ENCODE measurements around the gene TMEM231. TPM values are rescaled to one million over a fixed set of nuclear protein-coding genes. Genes with fewer than 3 reads are reported as not detected.

The TMEM231 gene
- total RNA-seq, 1 donor = 17.0 TPM

GRCh38 chr16:75573955-75574354, 17.9 kb upstream of the TMEM231 start:
- H3K4me3 ChIP-seq (ENCODE audit: insufficient read depth, low read length) = no peak overlapping the region
- H3K36me3 ChIP-seq (ENCODE audit: insufficient read depth, low read length) = peaks cover 85% of the 10 kb centered on the region
- peaks cover 19% of the 10 kb centered on the region for H4K20me1 ChIP-seq (ENCODE audit: insufficient read depth, low read length)
- H3K79me2 ChIP-seq (ENCODE audit: insufficient read depth, low read length) = peaks cover 21% of the 10 kb centered on the region
- H3K4me1 ChIP-seq (ENCODE audit: insufficient read depth, low read length) = no peaks in the 10 kb centered on the region
- H2AFZ ChIP-seq (ENCODE audit: low read length) = no peak overlapping the region
- no peak overlapping the region for H3K4me2 ChIP-seq (ENCODE audit: insufficient read depth, low read length)
- no peak for DNase-seq (ENCODE audit: insufficient read length, low spot score, missing footprints)
- H3K27me3 ChIP-seq (ENCODE audit: insufficient read depth, low read length) = no peaks in the 10 kb centered on the region
- no peak for TF ChIP-seq CTCF (IDR thresholded peaks at IDR 0.05; ENCODE audit: extremely low read depth, low read depth, low read length)
- H3K27ac ChIP-seq (ENCODE audit: low read depth, low read length) = no peak overlapping the region
- H3K9me3 ChIP-seq (ENCODE audit: low read depth, low read length) = no peaks in the 10 kb centered on the region

- H3K4me1 ChIP-seq (ENCODE audit: insufficient read depth, low read length) = no peaks in the 10 kb centered on the region
- TF ChIP-seq CTCF (IDR thresholded peaks at IDR 0.05; ENCODE audit: extremely low read depth, low read depth, low read length) = no peak
Observed at GRCh38 chr16:75572864-75573542, 17.0 kb upstream of the TMEM231 start.

GRCh38 chr16:75570396-75571065, 14.5 kb upstream of the TMEM231 start:
- Histone ChIP-seq H3K36me3 (ENCODE audit: insufficient read depth, low read length) (peaks cover 62% of the 10 kb centered on the region), H3K27me3 (ENCODE audit: insufficient read depth, low read length) (no peaks in the 10 kb centered on the region), H3K4me1 (ENCODE audit: insufficient read depth, low read length) (peaks cover 15% of the 10 kb centered on the region), H3K4me2 (ENCODE audit: insufficient read depth, low read length) (no peak overlapping the region), H3K4me3 (ENCODE audit: insufficient read depth, low read length) (no peak overlapping the region), H4K20me1 (ENCODE audit: insufficient read depth, low read length) (peaks cover 31% of the 10 kb centered on the region), H3K9me3 (ENCODE audit: low read depth, low read length) (no peaks in the 10 kb centered on the region), H3K27ac (ENCODE audit: low read depth, low read length) (no peak overlapping the region), H3K79me2 (ENCODE audit: insufficient read depth, low read length) (peaks cover 42% of the 10 kb centered on the region), H2AFZ (ENCODE audit: low read length) (no peak overlapping the region)
- no peak for DNase-seq (ENCODE audit: insufficient read length, low spot score, missing footprints)
- TF ChIP-seq CTCF (IDR thresholded peaks at IDR 0.05; ENCODE audit: extremely low read depth, low read depth, low read length) = no peak

More at GRCh38 chr16:75572864-75573542, 17.0 kb upstream of the TMEM231 start:
- DNase-seq (ENCODE audit: insufficient read length, low spot score, missing footprints) = no peak
- H2AFZ ChIP-seq (ENCODE audit: low read length) = no peak overlapping the region
- H3K27ac ChIP-seq (ENCODE audit: low read depth, low read length) = no peak overlapping the region
- H3K9me3 ChIP-seq (ENCODE audit: low read depth, low read length) = no peaks in the 10 kb centered on the region
- peaks cover 84% of the 10 kb centered on the region for H3K36me3 ChIP-seq (ENCODE audit: insufficient read depth, low read length)
- H3K4me3 ChIP-seq (ENCODE audit: insufficient read depth, low read length) = no peak overlapping the region
- peaks cover 21% of the 10 kb centered on the region for H4K20me1 ChIP-seq (ENCODE audit: insufficient read depth, low read length)
- H3K4me2 ChIP-seq (ENCODE audit: insufficient read depth, low read length) = no peak overlapping the region
- peaks cover 29% of the 10 kb centered on the region for H3K79me2 ChIP-seq (ENCODE audit: insufficient read depth, low read length)
- no peaks in the 10 kb centered on the region for H3K27me3 ChIP-seq (ENCODE audit: insufficient read depth, low read length)

- Histone ChIP-seq H4K20me1 (ENCODE audit: insufficient read depth, low read length) (peaks cover 27% of the 10 kb centered on the region), H3K9me3 (ENCODE audit: low read depth, low read length) (no peaks in the 10 kb centered on the region), H3K4me1 (ENCODE audit: insufficient read depth, low read length) (peaks cover 22% of the 10 kb centered on the region), H3K27me3 (ENCODE audit: insufficient read depth, low read length) (no peaks in the 10 kb centered on the region), H3K27ac (ENCODE audit: low read depth, low read length) (no peak overlapping the region), H3K4me3 (ENCODE audit: insufficient read depth, low read length) (no peak overlapping the region), H3K4me2 (ENCODE audit: insufficient read depth, low read length) (no peak overlapping the region), H3K79me2 (ENCODE audit: insufficient read depth, low read length) (peaks cover 36% of the 10 kb centered on the region), H3K36me3 (ENCODE audit: insufficient read depth, low read length) (peaks cover 41% of the 10 kb centered on the region), H2AFZ (ENCODE audit: low read length) (no peak overlapping the region)
- DNase-seq (ENCODE audit: insufficient read length, low spot score, missing footprints) = no peak
- no peak for TF ChIP-seq CTCF (IDR thresholded peaks at IDR 0.05; ENCODE audit: extremely low read depth, low read depth, low read length)
Observed at GRCh38 chr16:75567911-75568310, 11.9 kb upstream of the TMEM231 start.
